Stomach (tissue), 4 donors: ENCODE measurements around the gene HABP4.

Experiments used
- EP300 ChIP-seq: sonication (generic); formaldehyde crosslinking; IDR thresholded peaks from one replicate; pipeline ENCODE4 v1.6.1; 2017; ENCODE audit warnings: antibody characterized with exemption
- POLR2A ChIP-seq, 4 donors: fragments of 450-650 bp; IDR thresholded peaks; one replicate each; pipeline ENCODE4 v1.6.1; 2016; ENCODE audit warnings: antibody characterized with exemption in 4 of 4, control low read depth in 2 of 4, mild to moderate bottlenecking in 1 of 4, moderate library complexity in 1 of 4
- POLR2AphosphoS5 ChIP-seq, 3 donors: sonication (generic); formaldehyde crosslinking; IDR thresholded peaks; one replicate each; pipeline ENCODE4 v1.6.1; 2016; ENCODE audit warnings: antibody characterized with exemption in 3 of 3
- TF ChIP-seq, protein P1 (sequence below), 7 experiments: fragments of 450-650 bp in 4 of 7; fragments of 200-600 bp in 3 of 7; sonication (generic) in 3 of 7; IDR thresholded peaks; one replicate each; pipeline ENCODE4 v1.5.1; 2016 to 2019; ENCODE audit warnings: antibody characterized with exemption in 7 of 7, control low read depth in 2 of 7, mild to moderate bottlenecking in 1 of 7

DNA sequence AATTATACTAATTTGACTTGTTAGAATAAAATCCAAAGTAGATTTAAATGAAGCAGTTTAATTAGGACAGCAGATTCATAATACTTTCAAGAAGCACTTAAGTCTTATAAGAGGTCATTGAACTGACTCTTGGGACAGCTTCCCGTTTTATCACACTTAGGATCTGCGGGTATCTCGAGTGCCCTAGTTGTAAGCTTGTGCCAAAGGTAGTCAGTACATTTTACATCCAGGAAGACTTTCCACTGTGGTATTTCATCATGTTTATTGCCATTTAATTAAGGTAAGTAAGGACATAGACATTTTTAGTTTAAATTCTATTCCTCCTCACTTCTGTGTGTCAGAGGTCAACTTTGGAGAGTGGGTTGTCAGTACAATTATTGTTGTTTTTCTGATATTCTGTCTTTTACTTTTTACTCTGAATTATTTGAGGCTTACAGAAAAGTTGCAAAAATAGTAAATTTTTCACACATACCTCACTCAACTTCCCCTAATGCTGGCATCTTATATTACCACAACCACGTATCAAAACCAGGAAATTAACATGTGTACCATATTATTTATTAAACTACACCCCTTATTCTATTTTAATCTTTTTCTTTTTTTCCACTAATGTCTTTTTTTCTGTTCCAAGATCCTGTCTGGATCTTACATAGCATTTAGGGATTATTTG, 24.3 kb upstream of the HABP4 start:
- TF ChIP-seq, protein P1, sequence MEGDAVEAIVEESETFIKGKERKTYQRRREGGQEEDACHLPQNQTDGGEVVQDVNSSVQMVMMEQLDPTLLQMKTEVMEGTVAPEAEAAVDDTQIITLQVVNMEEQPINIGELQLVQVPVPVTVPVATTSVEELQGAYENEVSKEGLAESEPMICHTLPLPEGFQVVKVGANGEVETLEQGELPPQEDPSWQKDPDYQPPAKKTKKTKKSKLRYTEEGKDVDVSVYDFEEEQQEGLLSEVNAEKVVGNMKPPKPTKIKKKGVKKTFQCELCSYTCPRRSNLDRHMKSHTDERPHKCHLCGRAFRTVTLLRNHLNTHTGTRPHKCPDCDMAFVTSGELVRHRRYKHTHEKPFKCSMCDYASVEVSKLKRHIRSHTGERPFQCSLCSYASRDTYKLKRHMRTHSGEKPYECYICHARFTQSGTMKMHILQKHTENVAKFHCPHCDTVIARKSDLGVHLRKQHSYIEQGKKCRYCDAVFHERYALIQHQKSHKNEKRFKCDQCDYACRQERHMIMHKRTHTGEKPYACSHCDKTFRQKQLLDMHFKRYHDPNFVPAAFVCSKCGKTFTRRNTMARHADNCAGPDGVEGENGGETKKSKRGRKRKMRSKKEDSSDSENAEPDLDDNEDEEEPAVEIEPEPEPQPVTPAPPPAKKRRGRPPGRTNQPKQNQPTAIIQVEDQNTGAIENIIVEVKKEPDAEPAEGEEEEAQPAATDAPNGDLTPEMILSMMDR (IDR thresholded peaks at IDR 0.05): no peak
- TF ChIP-seq POLR2A (IDR thresholded peaks at IDR 0.05): no peak
- TF ChIP-seq POLR2AphosphoS5 (IDR thresholded peaks at IDR 0.05): no peak
- no peak for TF ChIP-seq EP300
